ENCODE results near the gene CNTN6. TPM values are rescaled to one million over a fixed set of nuclear protein-coding genes. Genes with fewer than 3 reads are reported as not detected.

The CNTN6 gene
- total RNA-seq, 1 donor from 2014 or later = 1.9 TPM

- no peak for DNase-seq
Observed at GRCh38 chr3:1423566-1424089, 330.8 kb downstream of the CNTN6 start.

DNA sequence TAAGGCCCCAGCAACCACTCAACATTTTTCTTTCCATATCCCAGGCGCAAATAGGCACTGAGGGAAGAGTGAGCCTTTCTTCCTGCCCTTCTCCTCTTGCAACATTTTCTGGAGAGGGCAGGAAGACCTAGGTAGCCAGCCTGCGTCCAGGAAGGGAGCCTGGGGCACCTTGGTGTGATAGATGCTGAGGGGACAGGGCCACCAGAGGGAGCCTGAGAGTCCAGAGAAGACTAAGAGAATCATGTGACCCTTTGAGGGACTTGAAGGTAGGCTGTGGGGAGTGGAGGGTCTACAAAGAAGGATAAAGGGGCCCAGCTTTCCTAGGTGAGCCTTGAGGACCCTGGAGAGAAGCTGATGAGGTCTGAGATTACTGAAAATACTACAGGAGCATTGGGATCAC lies 346.6 kb downstream of the CNTN6 start:
- DNase-seq = no peak

- DNase-seq = no peak
Observed at GRCh38 chr3:1442271-1442670, 349.4 kb downstream of the CNTN6 start.

DNA sequence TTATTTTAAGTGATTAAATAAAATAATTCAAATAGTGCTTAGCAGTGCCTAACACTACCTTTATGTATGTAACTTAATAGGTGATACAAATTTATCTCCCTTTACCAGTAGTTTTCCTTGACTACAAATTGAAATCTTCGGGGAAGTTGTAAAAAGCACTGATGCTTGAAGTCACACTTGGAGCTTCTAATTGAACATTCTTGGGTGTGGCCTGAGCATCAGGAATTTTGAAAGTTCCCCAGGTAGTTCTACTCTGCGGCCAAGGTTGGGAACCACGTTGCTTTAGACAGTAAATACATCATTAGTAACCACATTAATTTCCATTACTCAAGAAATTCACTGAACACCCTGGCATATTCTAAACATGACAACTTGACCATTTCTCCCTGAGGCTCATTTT lies 351.4 kb downstream of the CNTN6 start:
- DNase-seq = no peak

- DNase-seq = no peak
Observed at GRCh38 chr3:1446531-1446930, 353.7 kb downstream of the CNTN6 start.

DNA sequence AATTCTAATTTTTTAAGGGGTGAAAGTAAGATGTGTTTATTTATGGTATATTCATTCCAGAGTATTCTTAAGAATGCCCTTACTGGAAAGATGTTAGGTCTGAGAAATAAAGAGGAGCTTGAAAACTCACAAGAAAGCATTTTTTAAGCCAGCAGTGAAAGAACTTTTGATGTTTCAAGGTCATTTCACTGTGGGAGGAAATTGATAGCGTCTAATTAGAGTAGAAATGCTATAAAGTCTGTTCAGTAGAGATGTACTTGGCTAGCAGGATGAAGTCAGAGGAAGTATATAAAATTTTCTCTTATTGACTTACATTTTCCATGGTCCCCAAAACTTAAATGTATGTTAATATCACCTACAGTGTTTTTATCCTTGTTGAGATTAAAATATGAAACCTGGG lies 354.6 kb downstream of the CNTN6 start:
- no peak for DNase-seq

DNA sequence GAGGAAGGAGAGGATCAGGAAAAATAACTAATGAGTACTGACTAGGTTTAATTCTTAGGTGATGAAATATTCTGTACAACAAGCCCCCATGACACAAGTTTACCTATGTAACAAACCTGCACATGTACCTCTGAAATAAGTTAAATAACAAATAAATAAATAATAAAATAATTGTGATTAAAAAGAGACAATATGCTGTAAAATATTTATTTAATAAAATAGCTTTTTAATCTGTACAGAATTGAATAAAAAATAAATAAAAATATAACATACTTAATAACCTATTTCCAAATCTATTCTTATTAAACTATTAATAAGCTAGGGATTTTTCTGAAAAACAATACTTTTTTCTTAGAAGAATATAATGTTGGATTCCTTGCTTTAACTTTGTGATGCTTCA lies 355.6 kb downstream of the CNTN6 start:
- DNase-seq = no peak

Small RNA genes within 50 kb of the gene (small RNA-seq; reads per million reads assigned to genes)
- gene CRB3P1 (ENCODE audit: low replicate concordance) (not detected), gene RN7SL120P (ENCODE audit: low replicate concordance) (not detected)
